Neural cell (in vitro differentiated cells): ENCODE data around the gene NPLOC4.

Experiments used
- CTCF ChIP-seq: fragments of 450-650 bp; IDR thresholded peaks from 2 replicates; pipeline ENCODE4 v1.5.1; 2014; ENCODE audit warnings: antibody characterized with exemption, mild to moderate bottlenecking, moderate library complexity; ENCODE audit not compliant: poor library complexity, severe bottlenecking
- EZH2 ChIP-seq: fragments of 200-600, 300-800 bp; shearing (Covaris generic), sonication (generic); IDR thresholded peaks from 2 replicates; pipeline ENCODE4 v1.6.1; 2014; ENCODE audit warnings: antibody characterized with exemption, low read length, borderline replicate concordance, mild to moderate bottlenecking; ENCODE audit not compliant: insufficient read depth, poor library complexity, severe bottlenecking
- MXI1 ChIP-seq: fragments of 450-650 bp; conservative IDR thresholded peaks from 2 replicates; pipeline ENCODE4 v1.6.1; 2014; ENCODE audit warnings: antibody characterized with exemption, mild to moderate bottlenecking; ENCODE audit not compliant: poor library complexity, severe bottlenecking
- POLR2AphosphoS5 ChIP-seq: IDR thresholded peaks from 2 replicates; pipeline ENCODE4 v1.6.1; 2012
- REST ChIP-seq: IDR thresholded peaks from 2 replicates; pipeline ENCODE4 v1.6.1; 2012; ENCODE audit warnings: borderline replicate concordance

- TF ChIP-seq CTCF (no peak), EZH2 (no peak), MXI1 (no peak), POLR2AphosphoS5 (no peak), REST (no peak)
Observed at GRCh38 chr17:81540676-81541027, 96.3 kb downstream of the NPLOC4 start.
